Prostate gland (tissue), 2 donors: ENCODE results near the gene SELENOM.

Experiments used
- POLR2A ChIP-seq: fragments of 450-650 bp; IDR thresholded peaks from one replicate; pipeline ENCODE4 v1.6.1; 2016; ENCODE audit warnings: antibody characterized with exemption, mild to moderate bottlenecking
- POLR2AphosphoS5 ChIP-seq: sonication (generic); formaldehyde crosslinking; IDR thresholded peaks from one replicate; pipeline ENCODE4 v1.6.1; 2017; ENCODE audit warnings: antibody characterized with exemption
- TF ChIP-seq, protein P1 (sequence below), 4 experiments: fragments of 200-600 bp in 2 of 4; fragments of 450-650 bp in 2 of 4; sonication (generic) in 2 of 4; IDR thresholded peaks; 1 replicate in 3 of 4; 2 replicates in 1 of 4; pipeline ENCODE4 v1.5.1; 2016 to 2019; ENCODE audit warnings: antibody characterized with exemption in 4 of 4, mild to moderate bottlenecking in 2 of 4, moderate library complexity in 2 of 4

DNA sequence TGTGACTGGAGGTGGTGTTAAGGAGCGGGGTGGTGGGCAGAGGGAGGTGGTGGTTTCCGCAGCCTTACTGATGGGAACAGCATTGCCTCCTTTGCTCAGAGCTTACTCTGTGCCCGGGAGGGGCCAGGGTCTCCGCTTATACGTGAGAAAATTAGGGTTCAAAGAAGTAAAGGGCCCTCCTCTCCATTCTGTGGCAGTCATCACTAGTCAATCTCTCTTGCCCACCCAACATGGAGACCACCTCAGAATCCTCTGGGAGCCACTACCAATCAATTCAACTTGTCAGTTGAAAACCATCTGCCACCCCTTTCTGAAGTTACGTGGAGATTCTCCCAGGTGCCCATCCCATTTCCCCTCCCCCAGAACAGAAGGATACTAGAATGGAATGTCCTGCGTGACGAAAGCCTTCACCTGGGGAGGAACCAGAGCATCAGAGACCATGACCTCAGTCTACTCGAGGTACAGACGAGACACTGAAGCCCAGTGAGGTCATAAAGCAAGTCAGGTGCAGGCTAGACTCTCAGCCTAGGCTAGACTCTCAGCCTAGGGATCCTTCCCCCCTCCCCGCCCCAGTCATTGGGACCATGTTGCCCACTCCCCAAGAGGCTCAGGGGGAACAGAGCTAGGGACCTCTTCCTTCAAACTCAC, 2.0 kb downstream of the SELENOM start:
- TF ChIP-seq POLR2AphosphoS5 (no peak), POLR2A (no peak)
- TF ChIP-seq, protein P1, sequence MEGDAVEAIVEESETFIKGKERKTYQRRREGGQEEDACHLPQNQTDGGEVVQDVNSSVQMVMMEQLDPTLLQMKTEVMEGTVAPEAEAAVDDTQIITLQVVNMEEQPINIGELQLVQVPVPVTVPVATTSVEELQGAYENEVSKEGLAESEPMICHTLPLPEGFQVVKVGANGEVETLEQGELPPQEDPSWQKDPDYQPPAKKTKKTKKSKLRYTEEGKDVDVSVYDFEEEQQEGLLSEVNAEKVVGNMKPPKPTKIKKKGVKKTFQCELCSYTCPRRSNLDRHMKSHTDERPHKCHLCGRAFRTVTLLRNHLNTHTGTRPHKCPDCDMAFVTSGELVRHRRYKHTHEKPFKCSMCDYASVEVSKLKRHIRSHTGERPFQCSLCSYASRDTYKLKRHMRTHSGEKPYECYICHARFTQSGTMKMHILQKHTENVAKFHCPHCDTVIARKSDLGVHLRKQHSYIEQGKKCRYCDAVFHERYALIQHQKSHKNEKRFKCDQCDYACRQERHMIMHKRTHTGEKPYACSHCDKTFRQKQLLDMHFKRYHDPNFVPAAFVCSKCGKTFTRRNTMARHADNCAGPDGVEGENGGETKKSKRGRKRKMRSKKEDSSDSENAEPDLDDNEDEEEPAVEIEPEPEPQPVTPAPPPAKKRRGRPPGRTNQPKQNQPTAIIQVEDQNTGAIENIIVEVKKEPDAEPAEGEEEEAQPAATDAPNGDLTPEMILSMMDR (IDR thresholded peaks at IDR 0.05) = no peak
